HepG2 (cell line): ENCODE results near the gene STIM2. TPM values are rescaled to one million over a fixed set of nuclear protein-coding genes. Genes with fewer than 3 reads are reported as not detected.
A peak's percentile ranks its signal among the peaks of the same experiment; 100 is the strongest.

Experiments used
- ATAC-seq: fragments of 200-7000 bp; cut with Tn5 transposase; 3 replicates; pipeline ENCODE4 v1.9.1; 2020; ENCODE audit warnings: mild to moderate bottlenecking, moderate library complexity
- BruUV-seq: library from RNA; stranded (reverse); fragments of 400-500 nt; replicated peaks from 2 replicates; lab custom pipeline; 2021; lab: Mats Ljungman, UMichigan
- CTCF ChIA-PET: fragments of 300-600 bp; formaldehyde crosslinking; extraction: SDS; loops from one replicate; lab custom pipeline; 2021; ENCODE audit warnings: low total read pairs, inconsistent platforms, low intra/inter-chr PET ratio; lab: Yijun Ruan, JAX
- POLR2A ChIA-PET: fragments of 350-600 bp; sonication (Branson Sonifier 250); formaldehyde crosslinking; loops from one replicate; lab custom pipeline; 2020; ENCODE audit warnings: antibody characterized with exemption, inconsistent platforms; lab: Yijun Ruan, JAX
- DNase-seq: peaks from one replicate; pipeline ENCODE4 v3.0.0-alpha.2; 2015; ENCODE audit warnings: low spot score
- FAIRE-seq: peaks from 3 replicates; lab custom pipeline; 2011; peaks lifted over from hg19 to GRCh38; lab: Jason Lieb, UNC
- H2AFZ ChIP-seq: one replicate; pipeline ENCODE4 v1.6.1; 2011; ENCODE audit warnings: low read length, inconsistent platforms
- H3K27ac ChIP-seq: fragments of 300-600 bp; 3 replicates; pipeline ENCODE4 v1.8.0; 2011; ENCODE audit warnings: mixed run types, mild to moderate bottlenecking, mixed read lengths, low read length, inconsistent platforms; ENCODE audit not compliant: insufficient read depth; ENCODE audit errors: extremely low read length
- H3K27me3 ChIP-seq, 2 experiments: fragments of 200-600 bp in 1 of 2; 2 replicates in 1 of 2; 3 replicates in 1 of 2; pipeline versions ENCODE4 v1.6.0 to v1.8.0; 2011; ENCODE audit warnings: low read length in 2 of 2, mild to moderate bottlenecking in 2 of 2, moderate library complexity in 2 of 2, inconsistent platforms in 1 of 2; ENCODE audit not compliant: insufficient read depth in 2 of 2, control insufficient read depth in 1 of 2
- H3K36me3 ChIP-seq, 2 experiments: fragments of 200-600 bp in 1 of 2; replicated peaks in 1 of 2; 2 replicates in 1 of 2; 3 replicates in 1 of 2; pipeline versions ENCODE4 v1.5.1 to v1.8.0; 2011; ENCODE audit warnings: low read length in 2 of 2, inconsistent platforms in 1 of 2; ENCODE audit not compliant: insufficient read depth in 2 of 2, control insufficient read depth in 1 of 2
- H3K4me1 ChIP-seq: 2 replicates; pipeline ENCODE4 v1.5.1; 2012; ENCODE audit warnings: low read length, inconsistent platforms; ENCODE audit not compliant: insufficient read depth
- H3K4me2 ChIP-seq: 2 replicates; pipeline ENCODE4 v1.6.0; 2011; ENCODE audit warnings: low read depth, low read length, inconsistent platforms
- H3K4me3 ChIP-seq, 3 experiments: fragments of 200-600 bp in 1 of 3; sonication (generic), shearing (Covaris generic) in 1 of 3; replicated peaks in 1 of 3; 2 replicates each; pipeline ENCODE4 v1.5.1; 2011 to 2016; ENCODE audit warnings: low read length in 3 of 3, inconsistent platforms in 2 of 3, low read depth in 2 of 3, mild to moderate bottlenecking in 2 of 3, control low read depth in 1 of 3, mixed read lengths in 1 of 3; ENCODE audit not compliant: insufficient read depth in 1 of 3
- H3K79me2 ChIP-seq: one replicate; pipeline ENCODE4 v1.6.1; 2011; ENCODE audit warnings: low read length, inconsistent platforms; ENCODE audit not compliant: insufficient read depth
- H3K9ac ChIP-seq: 2 replicates; pipeline ENCODE4 v1.6.0; 2011; ENCODE audit warnings: mild to moderate bottlenecking, low read depth, low read length, inconsistent platforms; ENCODE audit not compliant: insufficient read depth
- H3K9me3 ChIP-seq: 2 replicates; pipeline ENCODE4 v1.5.1; 2012; ENCODE audit warnings: mild to moderate bottlenecking, low read length
- H4K20me1 ChIP-seq: 2 replicates; pipeline ENCODE4 v1.6.0; 2011; ENCODE audit warnings: inconsistent platforms, mild to moderate bottlenecking, low read length, moderate library complexity; ENCODE audit not compliant: insufficient read depth
- ARHGAP35 ChIP-seq: sonication (generic); formaldehyde crosslinking; IDR thresholded peaks from 2 replicates; pipeline ENCODE4 v1.9.0; 2022; ENCODE audit warnings: mild to moderate bottlenecking, inconsistent platforms, moderate library complexity, missing genetic modification reagents, borderline replicate concordance
- CBFB ChIP-seq: sonication (generic); formaldehyde crosslinking; IDR thresholded peaks from 2 replicates; pipeline ENCODE4 v1.4.0; 2020; ENCODE audit warnings: missing genetic modification reagents
- CREB1 ChIP-seq, 2 experiments: fragments of 450-650 bp in 1 of 2; IDR thresholded peaks; 2 replicates each; pipeline ENCODE4 v1.6.1; 2016 to 2017; ENCODE audit warnings: control low read depth in 1 of 2, mild to moderate bottlenecking in 1 of 2, missing compliant biosample characterization in 1 of 2, missing genetic modification characterization in 1 of 2
- HDAC1 ChIP-seq: sonication (generic); formaldehyde crosslinking; IDR thresholded peaks from 2 replicates; pipeline ENCODE4 v1.5.1; 2020; ENCODE audit warnings: mild to moderate bottlenecking, missing genetic modification reagents
- HNRNPL ChIP-seq: fragments of 200-400 bp; formaldehyde crosslinking; IDR thresholded peaks from 2 replicates; pipeline ENCODE4 v1.6.1; 2017; ENCODE audit warnings: mild to moderate bottlenecking, low read depth, low read length
- MLLT10 ChIP-seq: sonication (generic); formaldehyde crosslinking; IDR thresholded peaks from 2 replicates; pipeline ENCODE4 v1.4.0; 2020; ENCODE audit warnings: missing genetic modification reagents
- MTF1 ChIP-seq: sonication (generic); formaldehyde crosslinking; IDR thresholded peaks from 2 replicates; pipeline ENCODE4 v1.5.0; 2020; ENCODE audit warnings: missing genetic modification reagents
- RBAK ChIP-seq: sonication (generic); formaldehyde crosslinking; IDR thresholded peaks from 2 replicates; pipeline ENCODE4 v1.5.1; 2020; ENCODE audit warnings: mild to moderate bottlenecking, missing genetic modification reagents
- RFX5 ChIP-seq: IDR thresholded peaks from 2 replicates; pipeline ENCODE4 v1.6.1; 2011; ENCODE audit warnings: low read depth, low read length, improper control_type of control experiment
- SMARCC2 ChIP-seq: fragments of 450-650 bp; IDR thresholded peaks from 2 replicates; pipeline ENCODE4 v1.6.1; 2017; ENCODE audit warnings: antibody characterized with exemption, mild to moderate bottlenecking
- YEATS4 ChIP-seq: sonication (generic); formaldehyde crosslinking; IDR thresholded peaks from 2 replicates; pipeline ENCODE4 v1.4.0; 2020; ENCODE audit warnings: missing genetic modification reagents, borderline replicate concordance
- ZFP37 ChIP-seq: sonication (generic); formaldehyde crosslinking; IDR thresholded peaks from 2 replicates; pipeline ENCODE4 v1.4.0; 2020; ENCODE audit warnings: missing genetic modification reagents, borderline replicate concordance
- ZFP90 ChIP-seq: sonication (generic); formaldehyde crosslinking; IDR thresholded peaks from 2 replicates; pipeline ENCODE4 v1.8.0; 2022; ENCODE audit warnings: missing genetic modification reagents, mild to moderate bottlenecking, inconsistent platforms, borderline replicate concordance
- WGBS: methylation state at CpG from one replicate; pipeline ENCODE4 v1.1.6; 2017; ENCODE audit warnings: low lambda C conversion rate; 5-methylcytosine and 5-hydroxymethylcytosine counted together
- in situ Hi-C: cut with HindIII; loops from 2 replicates; pipeline ENCODE4 v1.10.0; 2017; ENCODE audit warnings: low pct_unique_long_range_greater_than_20kb; ENCODE audit not compliant: extremely low pct_ligation_motif_present
- intact Hi-C: fragments of 100-400 bp; cut with micrococcal nuclease; formaldehyde crosslinking; loops from one replicate; pipeline ENCODE4 v1.10.0; 2022; ENCODE audit not compliant: unreplicated experiment
- polyA plus RNA-seq, 8 experiments: library from polyadenylated mRNA; depleted of rRNA in 3 of 8; stranded (reverse) in 7 of 8; unstranded in 1 of 8; fragments of >200 nt; fragmentation: Illumina TruSeq in 4 of 8; extraction: Trizol in 4 of 8; gene quantifications; 2 replicates each; pipeline versions ENCODE4 v1.2.1 to v1.2.3, GENCODE V29; 2011 to 2016; ENCODE audit warnings: low read depth in 4 of 8, missing spikeins in 1 of 8, mixed read lengths in 1 of 8; ENCODE audit not compliant: insufficient read depth in 1 of 8
- total RNA-seq, 5 experiments: library from RNA; depleted of rRNA; stranded (reverse); fragments of >200 nt; fragmentation: Illumina TruSeq; extraction: Trizol; gene quantifications; 2 replicates each; pipeline ENCODE4 v1.2.3, GENCODE V29; 2016; ENCODE audit warnings: low read depth in 1 of 5
- TF ChIP-seq, protein P1 (sequence below): sonication (generic); formaldehyde crosslinking; IDR thresholded peaks from 2 replicates; pipeline ENCODE4 v1.4.0; 2020; ENCODE audit warnings: missing genetic modification reagents
- TF ChIP-seq, protein P2 (sequence below): sonication (generic); formaldehyde crosslinking; IDR thresholded peaks from 2 replicates; pipeline ENCODE4 v1.5.1; 2020; ENCODE audit warnings: missing genetic modification reagents, mild to moderate bottlenecking, borderline replicate concordance

The STIM2 gene
- total and polyA plus RNA-seq, 2 of the 13 experiments (the other 11 are each of a cell fraction or from before 2014, with no cell fraction given) = 19.3 to 19.4 TPM

DNA sequence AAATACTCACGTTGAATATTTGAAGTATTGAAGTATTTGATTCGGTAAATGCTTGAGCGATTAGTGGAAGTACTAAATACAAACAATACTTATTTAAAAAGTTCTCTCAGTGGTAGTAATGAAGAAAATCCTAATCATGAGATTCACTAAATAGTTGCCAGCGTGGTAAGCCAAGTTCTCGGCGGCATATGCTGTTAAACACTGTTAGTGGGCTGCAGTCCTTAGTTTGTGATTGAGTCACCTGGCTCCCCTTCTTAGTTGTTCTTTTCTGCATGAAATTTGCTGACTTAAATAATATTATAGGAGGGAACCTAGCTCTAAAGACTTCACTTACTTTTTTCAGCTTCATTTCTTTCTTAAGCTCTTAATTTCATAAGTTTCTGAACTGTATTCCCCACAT is 51.4 kb downstream of the STIM2 start (continued):
- TF ChIP-seq RBAK (no peak), YEATS4 (no peak)

DNA sequence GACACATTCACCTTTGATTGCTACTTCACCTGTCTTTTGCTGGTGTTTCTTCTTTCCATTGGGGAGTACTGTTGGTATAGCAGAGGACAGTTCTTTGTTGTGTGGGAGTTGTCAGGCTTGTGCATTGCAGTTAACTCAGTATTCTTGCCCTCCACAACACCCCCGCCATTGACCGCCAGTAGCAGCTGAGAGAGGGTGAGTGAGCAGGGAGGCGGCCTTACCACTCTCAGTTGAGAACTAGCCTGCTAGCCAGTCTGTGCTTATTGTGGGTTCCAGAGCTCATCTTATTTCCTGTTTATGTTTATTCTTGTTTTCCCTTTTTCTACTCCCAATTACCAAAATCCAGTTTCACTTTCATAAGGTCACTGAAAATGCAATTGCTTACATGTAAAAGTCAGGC is 52.2 kb downstream of the STIM2 start:
- H3K9me3 ChIP-seq = no peaks in the 10 kb centered on the region
- no peaks in the 10 kb centered on the region for H3K79me2 ChIP-seq
- no peaks in the 10 kb centered on the region for H3K4me1 ChIP-seq
- WGBS = 85% methylated on average over 3 of the region's 3 CpGs
- no peaks in the 10 kb centered on the region for H3K27me3 ChIP-seq
- H3K9ac ChIP-seq = no peak overlapping the region
- intact Hi-C loops (no loop called here), in situ Hi-C loops (no loop called here)
- ATAC-seq (no peak), DNase-seq (no peak), FAIRE-seq (no peak)
- no peak overlapping the region for H2AFZ ChIP-seq
- POLR2A ChIA-PET = no interaction called here
- H3K4me3 ChIP-seq = no peak overlapping the region
- BruUV-seq = no TSS peak
- no peak overlapping the region for H3K27ac ChIP-seq
- no peak overlapping the region for H3K4me2 ChIP-seq
- no peaks in the 10 kb centered on the region for H4K20me1 ChIP-seq
- no peaks in the 10 kb centered on the region for H3K36me3 ChIP-seq
- CTCF ChIA-PET = no interaction called here
- TF ChIP-seq, protein P1, sequence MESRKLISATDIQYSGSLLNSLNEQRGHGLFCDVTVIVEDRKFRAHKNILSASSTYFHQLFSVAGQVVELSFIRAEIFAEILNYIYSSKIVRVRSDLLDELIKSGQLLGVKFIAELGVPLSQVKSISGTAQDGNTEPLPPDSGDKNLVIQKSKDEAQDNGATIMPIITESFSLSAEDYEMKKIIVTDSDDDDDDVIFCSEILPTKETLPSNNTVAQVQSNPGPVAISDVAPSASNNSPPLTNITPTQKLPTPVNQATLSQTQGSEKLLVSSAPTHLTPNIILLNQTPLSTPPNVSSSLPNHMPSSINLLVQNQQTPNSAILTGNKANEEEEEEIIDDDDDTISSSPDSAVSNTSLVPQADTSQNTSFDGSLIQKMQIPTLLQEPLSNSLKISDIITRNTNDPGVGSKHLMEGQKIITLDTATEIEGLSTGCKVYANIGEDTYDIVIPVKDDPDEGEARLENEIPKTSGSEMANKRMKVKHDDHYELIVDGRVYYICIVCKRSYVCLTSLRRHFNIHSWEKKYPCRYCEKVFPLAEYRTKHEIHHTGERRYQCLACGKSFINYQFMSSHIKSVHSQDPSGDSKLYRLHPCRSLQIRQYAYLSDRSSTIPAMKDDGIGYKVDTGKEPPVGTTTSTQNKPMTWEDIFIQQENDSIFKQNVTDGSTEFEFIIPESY (CRISPR knock-in tag) = peak; percentile 50; the same call in 1 of the 2 replicates
- TF ChIP-seq ZFP37 (CRISPR knock-in tag) = no peak

DNA sequence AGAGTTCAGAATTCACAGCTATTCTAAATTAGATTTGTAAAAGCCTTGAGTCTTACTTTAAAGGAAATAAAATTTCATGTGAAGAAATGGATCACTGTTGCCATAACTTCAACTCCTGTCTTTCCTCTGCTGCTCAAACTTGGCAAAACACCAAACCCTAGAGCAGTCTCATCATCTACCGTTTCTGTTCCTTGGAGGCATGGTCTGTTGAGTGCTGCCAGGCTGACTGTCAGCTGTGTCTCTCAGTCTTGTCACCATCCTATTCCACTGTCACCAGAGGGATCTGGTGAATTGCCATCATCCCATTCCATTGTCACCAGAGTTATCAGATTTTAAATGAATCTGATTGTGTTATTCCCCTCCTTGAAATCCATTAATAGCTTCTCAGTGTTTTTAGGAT is 55.6 kb downstream of the STIM2 start:
- no peaks in the 10 kb centered on the region for H3K27me3 ChIP-seq
- H2AFZ ChIP-seq = no peak overlapping the region
- FAIRE-seq (no peak), ATAC-seq (no peak), DNase-seq (no peak)
- no TSS peak for BruUV-seq
- no peak overlapping the region for H3K9ac ChIP-seq
- no peaks in the 10 kb centered on the region for H4K20me1 ChIP-seq
- POLR2A ChIA-PET = no interaction called here
- no peak overlapping the region for H3K4me2 ChIP-seq
- no peak overlapping the region for H3K4me3 ChIP-seq
- in situ Hi-C loops (no loop called here), intact Hi-C loops (no loop called here)
- peaks cover 0 to 6% of the 10 kb centered on the region in 2 experiments; a peak in 1 of 5 replicates for H3K36me3 ChIP-seq
- CTCF ChIA-PET = no interaction called here
- WGBS = 94% methylated on average over 1 of the region's 1 CpG
- H3K79me2 ChIP-seq = no peaks in the 10 kb centered on the region
- H3K9me3 ChIP-seq = no peaks in the 10 kb centered on the region
- H3K27ac ChIP-seq = no peak overlapping the region
- H3K4me1 ChIP-seq = no peaks in the 10 kb centered on the region
- TF ChIP-seq HNRNPL = no peak
- TF ChIP-seq CREB1 (IDR thresholded peaks at IDR 0.05) = no peak
- no peak for TF ChIP-seq CREB1 (CRISPR knock-in tag; IDR thresholded peaks at IDR 0.05)
- TF ChIP-seq, protein P2, sequence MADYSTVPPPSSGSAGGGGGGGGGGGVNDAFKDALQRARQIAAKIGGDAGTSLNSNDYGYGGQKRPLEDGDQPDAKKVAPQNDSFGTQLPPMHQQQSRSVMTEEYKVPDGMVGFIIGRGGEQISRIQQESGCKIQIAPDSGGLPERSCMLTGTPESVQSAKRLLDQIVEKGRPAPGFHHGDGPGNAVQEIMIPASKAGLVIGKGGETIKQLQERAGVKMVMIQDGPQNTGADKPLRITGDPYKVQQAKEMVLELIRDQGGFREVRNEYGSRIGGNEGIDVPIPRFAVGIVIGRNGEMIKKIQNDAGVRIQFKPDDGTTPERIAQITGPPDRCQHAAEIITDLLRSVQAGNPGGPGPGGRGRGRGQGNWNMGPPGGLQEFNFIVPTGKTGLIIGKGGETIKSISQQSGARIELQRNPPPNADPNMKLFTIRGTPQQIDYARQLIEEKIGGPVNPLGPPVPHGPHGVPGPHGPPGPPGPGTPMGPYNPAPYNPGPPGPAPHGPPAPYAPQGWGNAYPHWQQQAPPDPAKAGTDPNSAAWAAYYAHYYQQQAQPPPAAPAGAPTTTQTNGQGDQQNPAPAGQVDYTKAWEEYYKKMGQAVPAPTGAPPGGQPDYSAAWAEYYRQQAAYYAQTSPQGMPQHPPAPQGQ = no peak
- TF ChIP-seq MTF1 (CRISPR knock-in tag) = no peak
- TF ChIP-seq HDAC1 = no peak
- TF ChIP-seq RFX5 = no peak
- TF ChIP-seq MLLT10 (CRISPR knock-in tag) = no peak
- no peak for TF ChIP-seq CBFB (CRISPR knock-in tag)
- TF ChIP-seq ARHGAP35 (CRISPR knock-in tag) = no peak
- TF ChIP-seq ZFP90 (CRISPR knock-in tag) = no peak
- no peak for TF ChIP-seq SMARCC2
